Esophagus squamous epithelium (tissue), 4 donors: Measurements from ENCODE around the gene RP9.

Experiments
- CTCF ChIP-seq, 6 experiments: fragments of 450-650 bp in 4 of 6; fragments of 200-600 bp in 2 of 6; sonication (generic) in 2 of 6; IDR thresholded peaks; one replicate each; pipeline ENCODE4 v1.5.1; 2016 to 2019; ENCODE audit warnings: antibody characterized with exemption in 6 of 6, mild to moderate bottlenecking in 4 of 6, moderate library complexity in 4 of 6
- POLR2A ChIP-seq, 4 donors: fragments of 450-650 bp; IDR thresholded peaks; one replicate each; pipeline ENCODE4 v1.6.1; 2017; ENCODE audit warnings: antibody characterized with exemption in 4 of 4, mild to moderate bottlenecking in 4 of 4, moderate library complexity in 3 of 4

GRCh38 chr7:33079096-33079495, 30.1 kb downstream of the RP9 start:
- TF ChIP-seq POLR2A (IDR thresholded peaks at IDR 0.05) (no peak), CTCF (IDR thresholded peaks at IDR 0.05) (no peak)
